Esophagus muscularis mucosa (tissue), 4 donors: ENCODE results near the gene DENND11. TPM values are rescaled to one million over a fixed set of nuclear protein-coding genes. Genes with fewer than 3 reads are reported as not detected.

ENCODE experiments used
- DNase-seq: peaks from one replicate; pipeline ENCODE4 v3.0.0-alpha.2; 2017; ENCODE audit errors: extremely low spot score
- H3K27ac ChIP-seq, 4 donors: fragments of 200-600 bp; sonication (generic); replicated peaks in 1 of 4; 1 replicate in 3 of 4; 2 replicates in 1 of 4; pipeline ENCODE4 v1.5.1; 2016 to 2019; ENCODE audit warnings: mild to moderate bottlenecking in 1 of 4
- H3K27me3 ChIP-seq, 4 donors: fragments of 200-600 bp; sonication (generic); one replicate each; pipeline versions ENCODE4 v1.5.1 to v1.6.0; 2016 to 2019
- H3K36me3 ChIP-seq, 4 donors: fragments of 200-600 bp; sonication (generic); one replicate each; pipeline ENCODE4 v1.5.1; 2016 to 2019
- H3K4me1 ChIP-seq, 4 donors: fragments of 200-600 bp; sonication (generic); one replicate each; pipeline ENCODE4 v1.5.1; 2016 to 2019
- H3K4me3 ChIP-seq, 4 donors: fragments of 200-600 bp; sonication (generic); 1 replicate in 2 of 4; 2 replicates in 2 of 4; pipeline ENCODE4 v1.5.1; 2016 to 2019; ENCODE audit warnings: mild to moderate bottlenecking in 4 of 4, moderate library complexity in 1 of 4
- H3K9me3 ChIP-seq, 4 donors: fragments of 200-600 bp; sonication (generic); 1 replicate in 3 of 4; 2 replicates in 1 of 4; pipeline ENCODE4 v1.5.1; 2016 to 2019
- EP300 ChIP-seq: sonication (generic); formaldehyde crosslinking; IDR thresholded peaks from one replicate; pipeline ENCODE4 v1.6.1; 2017; ENCODE audit warnings: antibody characterized with exemption
- POLR2A ChIP-seq: fragments of 450-650 bp; IDR thresholded peaks from one replicate; pipeline ENCODE4 v1.6.1; 2017; ENCODE audit warnings: antibody characterized with exemption, moderate library complexity, mild to moderate bottlenecking, low read depth
- POLR2AphosphoS5 ChIP-seq, 2 donors: sonication (generic); formaldehyde crosslinking; IDR thresholded peaks; one replicate each; pipeline ENCODE4 v1.6.1; 2017; ENCODE audit warnings: antibody characterized with exemption in 2 of 2
- WGBS: methylation state at CpG from one replicate; pipeline ENCODE4 v1.1.5; 2018; 5-methylcytosine and 5-hydroxymethylcytosine counted together
- intact Hi-C: fragments of 100-400 bp; cut with DNase I; formaldehyde crosslinking; loops from one replicate; pipeline ENCODE4 v1.15.1; 2023
- total RNA-seq, 4 donors: library from RNA; depleted of rRNA; stranded (reverse); fragments of >200 nt; gene quantifications; one replicate each; pipeline versions ENCODE4 v1.1.0 to v1.2.1, GENCODE V29; 2016
- TF ChIP-seq, protein P1 (sequence below), 3 experiments: fragments of 200-600 bp in 2 of 3; fragments of 450-650 bp in 1 of 3; sonication (generic) in 2 of 3; IDR thresholded peaks; one replicate each; pipeline ENCODE4 v1.5.1; 2017 to 2019; ENCODE audit warnings: antibody characterized with exemption in 3 of 3, mild to moderate bottlenecking in 2 of 3, moderate library complexity in 1 of 3

The DENND11 gene
- total RNA-seq, 4 donors from 2014 or later: 14.9 to 25.4 (median 16.3) TPM

DNA sequence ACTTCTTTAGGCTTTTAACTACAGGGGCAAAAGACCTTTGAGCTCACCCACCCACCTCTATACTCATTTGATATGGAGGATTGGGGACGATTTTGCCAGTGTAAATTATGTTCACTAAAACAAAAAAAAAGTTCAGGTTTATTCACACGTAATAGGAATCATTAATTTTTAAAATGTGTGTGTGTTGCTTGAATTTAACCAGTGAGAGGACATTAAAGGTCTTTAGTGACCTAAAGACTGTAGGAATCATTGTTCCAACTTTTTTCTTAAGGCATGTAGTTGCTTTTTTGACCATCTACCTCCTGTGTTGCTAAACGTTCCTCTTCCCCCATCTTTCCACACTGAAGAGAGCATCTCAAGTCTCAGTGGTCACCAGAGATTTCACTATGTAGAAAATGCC lies 37.3 kb upstream of the DENND11 start:
- Histone ChIP-seq H3K27me3 (no peaks in the 10 kb centered on the region), H3K4me1 (peaks cover 15 to 37% (median 25%) of the 10 kb centered on the region in 4 donors), H3K9me3 (no peaks in the 10 kb centered on the region), H3K36me3 (peaks cover 27 to 44% (median 40%) of the 10 kb centered on the region in 4 donors), H3K4me3 (peak overlapping the region; percentile 76 to 78 (median 77)), H3K27ac (no peak overlapping the region)
- no peak for DNase-seq
- intact Hi-C loops: loop anchor here (5.0 kb wide), 1 partner anchor 37 kb away; the partner anchor contains the start of gene DENND11
- WGBS: 76% methylated on average over 3 of the region's 3 CpGs
- TF ChIP-seq POLR2AphosphoS5 (IDR thresholded peaks at IDR 0.05): no peak
- TF ChIP-seq EP300: no peak
- TF ChIP-seq, protein P1, sequence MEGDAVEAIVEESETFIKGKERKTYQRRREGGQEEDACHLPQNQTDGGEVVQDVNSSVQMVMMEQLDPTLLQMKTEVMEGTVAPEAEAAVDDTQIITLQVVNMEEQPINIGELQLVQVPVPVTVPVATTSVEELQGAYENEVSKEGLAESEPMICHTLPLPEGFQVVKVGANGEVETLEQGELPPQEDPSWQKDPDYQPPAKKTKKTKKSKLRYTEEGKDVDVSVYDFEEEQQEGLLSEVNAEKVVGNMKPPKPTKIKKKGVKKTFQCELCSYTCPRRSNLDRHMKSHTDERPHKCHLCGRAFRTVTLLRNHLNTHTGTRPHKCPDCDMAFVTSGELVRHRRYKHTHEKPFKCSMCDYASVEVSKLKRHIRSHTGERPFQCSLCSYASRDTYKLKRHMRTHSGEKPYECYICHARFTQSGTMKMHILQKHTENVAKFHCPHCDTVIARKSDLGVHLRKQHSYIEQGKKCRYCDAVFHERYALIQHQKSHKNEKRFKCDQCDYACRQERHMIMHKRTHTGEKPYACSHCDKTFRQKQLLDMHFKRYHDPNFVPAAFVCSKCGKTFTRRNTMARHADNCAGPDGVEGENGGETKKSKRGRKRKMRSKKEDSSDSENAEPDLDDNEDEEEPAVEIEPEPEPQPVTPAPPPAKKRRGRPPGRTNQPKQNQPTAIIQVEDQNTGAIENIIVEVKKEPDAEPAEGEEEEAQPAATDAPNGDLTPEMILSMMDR (IDR thresholded peaks at IDR 0.05): no peak
- no peak for TF ChIP-seq POLR2A

DNA sequence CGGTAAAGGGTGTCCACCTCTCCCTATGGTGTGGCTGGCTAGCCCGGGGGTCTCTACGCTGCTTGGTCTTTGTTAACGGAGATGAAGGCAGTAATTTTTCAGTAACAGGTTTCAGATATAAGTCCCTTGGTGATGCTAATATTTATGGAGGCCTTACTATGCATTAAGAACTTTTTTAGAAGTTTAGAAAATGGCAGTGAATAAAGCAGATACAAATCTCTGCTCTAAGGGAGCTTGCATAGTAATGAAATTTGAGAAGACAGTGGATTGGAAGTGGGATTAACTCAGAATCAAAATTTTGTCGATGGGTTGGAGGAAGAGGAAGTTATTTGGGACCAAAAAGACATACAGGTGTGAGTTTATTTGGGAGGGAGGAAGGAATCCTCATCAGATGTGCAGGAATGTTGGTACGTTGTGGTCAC lies 36.6 kb upstream of the DENND11 start:
- H3K36me3 ChIP-seq: peaks cover 21 to 38% (median 34%) of the 10 kb centered on the region in 4 donors
- no peak for DNase-seq
- intact Hi-C loops: loop anchor here (5.0 kb wide), 1 partner anchor 36 kb away; the partner anchor contains the start of gene DENND11
- no peaks in the 10 kb centered on the region for H3K9me3 ChIP-seq
- peak overlapping the region; percentile 81 to 83 (median 82) for H3K27ac ChIP-seq
- TF ChIP-seq, protein P1 (IDR thresholded peaks at IDR 0.05): no peak
- no peak for TF ChIP-seq POLR2AphosphoS5 (IDR thresholded peaks at IDR 0.05)
- no peak for TF ChIP-seq POLR2A
- no peak for TF ChIP-seq EP300
- no peaks in the 10 kb centered on the region for H3K27me3 ChIP-seq
- 1% methylated on average over 6 of the region's 6 CpGs for WGBS
- H3K4me1 ChIP-seq: peaks cover 15 to 37% (median 25%) of the 10 kb centered on the region in 4 donors
- peak overlapping the region; percentile 76 to 78 (median 77) for H3K4me3 ChIP-seq

DNA sequence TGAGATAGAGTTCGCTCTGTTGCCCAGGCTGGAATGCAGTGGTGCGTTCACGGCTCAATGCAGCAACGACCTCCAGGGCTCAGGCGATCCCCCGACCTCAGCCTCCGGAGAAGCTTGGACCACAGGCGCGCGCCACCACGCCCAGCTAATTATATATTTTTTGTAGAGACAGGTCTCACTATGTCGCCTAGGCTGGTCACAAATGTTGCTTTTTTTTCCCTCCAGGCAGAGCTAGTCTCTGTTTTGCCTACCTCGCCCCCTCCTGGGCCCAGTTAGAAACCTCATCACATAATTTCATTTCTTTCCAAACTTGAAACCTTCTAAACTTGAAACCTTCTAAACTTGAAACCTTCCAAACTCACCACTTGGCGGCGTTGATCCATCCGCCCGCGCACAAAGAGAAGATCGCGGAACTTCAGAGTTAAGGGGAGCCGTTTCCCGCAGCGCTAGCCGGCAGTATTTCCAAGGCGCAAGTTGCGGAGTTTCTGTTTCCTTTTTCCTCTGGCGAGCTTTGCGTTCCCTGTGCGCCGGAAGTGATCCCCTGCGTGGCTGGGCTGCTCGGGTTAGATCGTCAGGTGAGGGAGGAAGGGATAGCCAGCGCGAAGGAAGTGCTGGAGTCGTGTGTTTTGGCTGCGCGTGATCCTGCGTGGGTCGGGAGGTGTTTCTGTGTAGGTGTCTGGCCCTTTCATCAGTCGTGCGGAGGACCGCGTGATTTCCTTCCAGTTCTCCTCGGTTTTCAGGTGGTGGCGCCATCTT lies 36.0 kb upstream of the DENND11 start, which contains the start of gene SSBP1:
SSBP1 (plus strand) TSS at position 523 of the 756 bp plus-strand sequence. CDS start 809 bp downstream, outside the sequence.
- TF ChIP-seq EP300 (no peak), POLR2AphosphoS5 (IDR thresholded peaks at IDR 0.05) (peak; percentile 90 to 93), POLR2A (no peak)
- TF ChIP-seq, protein P1 (IDR thresholded peaks at IDR 0.05): peak; percentile 69 to 79 (median 76)
- H3K27me3 ChIP-seq: no peaks in the 10 kb centered on the region
- H3K9me3 ChIP-seq: no peaks in the 10 kb centered on the region
- peak; percentile 96 for DNase-seq
- peaks cover 15 to 37% (median 25%) of the 10 kb centered on the region in 4 donors for H3K4me1 ChIP-seq
- H3K27ac ChIP-seq: peak within 1 kb of the TSS; percentile 81 to 83 (median 82)
- H3K36me3 ChIP-seq: peaks cover 15 to 32% (median 28%) of the 10 kb centered on the region in 4 donors
- peak within 1 kb of the TSS; percentile 76 to 78 (median 77) for H3K4me3 ChIP-seq
- intact Hi-C loops: loop anchor here (5.0 kb wide), 1 partner anchor 36 kb away; the partner anchor contains the start of gene DENND11
- 2% methylated on average over 43 of the region's 46 CpGs for WGBS

DNA sequence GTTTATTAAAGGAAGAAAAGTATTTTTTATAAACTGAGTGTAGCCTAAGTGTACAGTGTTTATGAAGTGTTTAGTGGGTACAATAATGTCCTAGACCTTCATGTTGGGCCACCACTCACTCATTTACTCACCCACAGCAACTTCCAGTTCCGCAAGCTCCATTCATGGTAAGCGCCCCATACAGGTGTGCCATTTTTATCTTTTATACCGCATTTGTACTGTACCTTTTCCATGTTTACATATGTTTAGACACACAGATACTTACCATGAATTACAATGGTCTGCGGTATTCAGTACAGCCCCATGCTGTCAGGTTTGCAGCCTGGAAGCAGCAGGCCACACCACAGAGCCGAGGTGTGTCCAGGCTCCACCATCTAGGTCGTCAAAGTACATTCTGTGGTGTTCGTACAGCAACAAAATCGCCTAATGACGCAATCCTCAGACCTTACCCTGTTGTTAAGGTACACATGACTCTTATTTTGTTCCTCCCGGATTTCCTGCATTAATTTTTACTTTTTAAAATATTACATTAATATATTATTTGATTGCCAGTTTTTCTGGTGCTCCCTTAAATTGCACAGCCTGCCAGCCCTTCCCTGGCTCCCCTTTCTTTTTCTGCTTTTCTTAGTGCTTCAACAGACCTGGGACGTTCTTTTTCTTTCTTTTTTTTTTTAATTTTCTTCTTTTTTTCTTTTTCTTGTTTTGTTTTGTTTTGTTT lies 35.3 kb upstream of the DENND11 start:
- no peaks in the 10 kb centered on the region for H3K9me3 ChIP-seq
- intact Hi-C loops: loop anchor here (5.0 kb wide), 1 partner anchor 35 kb away; the partner anchor contains the start of gene DENND11
- H3K4me1 ChIP-seq: peaks cover 15 to 37% (median 25%) of the 10 kb centered on the region in 4 donors
- H3K27ac ChIP-seq: peak overlapping the region; percentile 81 to 83 (median 82)
- H3K4me3 ChIP-seq: peak overlapping the region; percentile 76 to 78 (median 77)
- DNase-seq: no peak
- 69% methylated on average over 11 of the region's 11 CpGs for WGBS
- H3K27me3 ChIP-seq: no peaks in the 10 kb centered on the region
- peaks cover 8 to 24% (median 21%) of the 10 kb centered on the region in 4 donors for H3K36me3 ChIP-seq
- TF ChIP-seq, protein P1 (IDR thresholded peaks at IDR 0.05): no peak
- TF ChIP-seq EP300: no peak
- no peak for TF ChIP-seq POLR2A
- no peak for TF ChIP-seq POLR2AphosphoS5 (IDR thresholded peaks at IDR 0.05)
